NCI-H146 treated with DMSO at 0.1 percent for 48 hours (cell line): ENCODE measurements around the gene MIS12.

Experiments used
- DNase-seq: peaks from one replicate; lab custom pipeline; 2025; ENCODE audit not compliant: unreplicated experiment; lab: John Stamatoyannopoulos, UW

Gene MIS12

DNA sequence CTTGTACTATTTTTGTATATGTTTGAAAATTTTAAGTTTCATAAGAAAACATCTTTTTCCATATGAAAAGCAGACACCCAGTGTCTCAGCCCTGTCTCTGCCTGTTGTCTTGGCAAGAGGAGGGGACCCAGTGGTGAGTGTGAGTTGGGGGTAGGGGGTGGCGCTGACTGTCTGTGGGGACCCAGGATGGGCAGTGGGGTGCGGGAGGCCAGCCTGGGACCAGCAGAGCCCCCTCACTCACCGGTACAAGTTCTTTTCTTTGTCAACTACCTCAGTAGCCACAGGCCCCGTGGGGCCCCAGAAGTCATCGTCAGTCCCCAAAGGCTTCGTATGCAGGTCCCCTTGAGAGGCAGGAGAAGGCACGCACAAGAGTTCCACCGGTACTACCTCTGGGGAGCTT, 46.2 kb downstream of the MIS12 start:
- no peak for DNase-seq

DNA sequence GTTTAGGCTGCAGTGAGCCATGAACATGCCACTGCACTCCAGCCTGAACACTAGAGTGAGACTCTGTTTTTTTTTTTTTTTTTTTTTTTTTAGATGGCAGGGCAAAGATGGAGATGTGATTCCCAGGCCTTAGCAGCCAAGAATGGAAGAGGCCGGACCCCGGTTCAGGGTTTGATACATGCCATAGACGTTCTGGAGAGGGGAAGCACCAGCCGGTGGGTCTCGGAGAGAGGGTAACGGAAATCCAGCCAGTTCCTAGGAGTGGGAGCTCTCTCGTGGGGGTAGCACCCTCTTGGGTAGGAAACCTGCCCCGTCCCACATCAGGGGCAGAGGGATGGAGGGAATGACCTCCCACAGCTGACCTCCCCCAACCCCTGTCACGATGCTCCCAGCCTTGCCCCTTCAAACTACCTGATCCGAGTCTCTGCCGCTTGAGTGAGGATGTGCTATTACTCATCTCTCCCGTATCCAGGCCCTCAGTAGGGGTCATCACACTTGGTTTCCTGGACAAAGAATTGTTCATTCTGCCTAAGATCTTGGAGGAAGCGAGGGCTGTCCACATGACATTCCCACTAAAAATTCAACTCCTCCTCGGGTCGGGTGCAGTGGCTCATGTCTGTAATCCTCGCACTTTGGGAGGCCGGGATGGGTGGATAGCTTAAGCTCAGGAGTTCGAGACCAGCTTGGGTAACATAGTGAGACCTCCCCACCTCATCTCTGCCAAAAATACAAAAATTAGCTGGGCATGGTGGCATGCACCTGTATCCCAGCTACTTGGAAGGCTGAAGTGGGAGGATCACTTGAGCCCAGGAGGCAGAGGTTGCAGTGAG, 47.3 kb downstream of the MIS12 start:
- no peak for DNase-seq

- no peak for DNase-seq
Observed at GRCh38 chr17:5535436-5535835, 49.1 kb downstream of the MIS12 start.

GRCh38 chr17:5536866-5537650, 50.7 kb downstream of the MIS12 start:
- DNase-seq, result no peak

GRCh38 chr17:5539286-5539685, 52.9 kb downstream of the MIS12 start:
- DNase-seq, result no peak

DNA sequence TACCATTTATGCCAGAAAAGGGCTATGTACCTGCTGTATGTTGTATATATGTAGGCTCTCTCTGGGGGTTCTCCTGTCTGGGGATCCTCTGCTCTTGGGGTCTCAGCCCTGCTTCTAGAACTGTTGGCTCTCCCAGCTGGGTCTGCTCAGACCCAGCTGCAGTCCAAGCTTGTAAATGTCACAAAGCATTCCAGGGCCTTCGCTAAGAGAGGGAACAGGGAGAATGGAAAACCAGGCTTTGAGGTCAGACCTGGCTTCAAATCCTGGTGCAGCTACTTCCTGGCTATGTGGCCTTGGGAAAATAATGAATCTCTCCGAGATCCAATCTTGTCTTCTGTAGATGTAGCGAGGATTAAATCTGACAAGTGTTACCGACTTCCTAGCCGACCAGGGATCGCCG, 54.0 kb downstream of the MIS12 start:
- DNase-seq, result no peak
